GM23248 (cell line): Measurements from ENCODE around the gene ARR3.

Source experiments
- EZH2 ChIP-seq: fragments of 200-600 bp; sonication (generic); IDR thresholded peaks from 2 replicates; pipeline ENCODE4 v1.6.1; 2018; ENCODE audit warnings: antibody characterized with exemption, mild to moderate bottlenecking; ENCODE audit not compliant: insufficient read depth, poor library complexity, severe bottlenecking
- EZH2phosphoT487 ChIP-seq: fragments of 200-600 bp; sonication (generic); IDR thresholded peaks from 2 replicates; pipeline ENCODE4 v1.6.1; 2018; ENCODE audit warnings: antibody characterized with exemption, moderate library complexity, mild to moderate bottlenecking, low read depth; ENCODE audit not compliant: insufficient read depth

DNA sequence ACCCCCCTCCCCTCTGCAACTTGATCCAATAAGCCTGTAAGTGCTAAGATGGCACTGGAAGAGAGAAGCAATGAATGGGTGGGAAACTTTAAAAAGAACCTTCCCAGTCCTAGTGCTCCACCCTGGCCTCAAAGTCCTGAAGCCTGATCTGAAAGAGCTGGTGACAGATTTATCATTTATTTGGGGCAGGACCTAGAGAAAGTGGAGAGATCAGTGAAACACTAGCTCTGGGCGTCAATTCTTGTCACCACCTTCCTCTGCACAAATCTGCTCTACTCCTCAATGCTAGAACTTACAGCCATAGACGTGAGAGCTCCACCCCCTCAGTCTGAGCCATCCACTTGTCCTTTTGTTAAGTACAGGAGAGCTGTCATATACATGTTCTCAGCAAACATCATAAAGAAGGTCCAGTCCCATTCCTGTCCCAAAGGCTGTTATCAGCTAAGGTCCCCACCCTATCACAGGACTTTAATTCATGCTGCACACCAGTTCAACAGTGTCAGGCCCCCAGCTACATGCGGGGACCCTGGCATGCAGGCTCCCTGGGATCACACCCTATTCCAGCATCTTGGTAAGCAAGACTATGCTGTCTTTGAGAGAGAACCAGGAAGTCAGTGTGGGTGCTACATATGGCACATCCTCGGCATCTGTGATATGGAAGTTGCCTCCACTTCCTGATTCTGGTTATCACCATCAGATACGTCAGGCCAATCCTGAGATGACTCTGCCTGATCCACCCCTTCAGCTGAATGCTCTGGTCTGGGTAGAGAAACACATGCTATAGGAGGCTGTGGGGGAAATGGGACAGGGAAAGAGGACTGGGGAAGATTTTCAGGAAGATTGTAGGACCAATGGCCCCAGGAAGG, 10.5 kb upstream of the ARR3 start:
- TF ChIP-seq EZH2 (no peak), EZH2phosphoT487 (no peak)
